Activated CD4-positive, alpha-beta T cell treated with anti-CD3 and anti-CD28 coated beads for 36 hours (primary cell): ENCODE data around the gene TMEM256. TPM values are rescaled to one million over a fixed set of nuclear protein-coding genes. Genes with fewer than 3 reads are reported as not detected.
"Not testable (repeated sequence)": the region's sequence is repeated elsewhere in the genome, so short reads cannot be mapped to it uniquely, and the experiment has no call there.

Source experiments
- ATAC-seq: fragments of 200-7000 bp; cut with Tn5 transposase; one replicate; pipeline ENCODE4 v1.10.0; 2021; ENCODE audit warnings: mild to moderate bottlenecking, moderate library complexity
- CTCF ChIA-PET: fragments of 350-600 bp; sonication (Branson Sonifier 250); formaldehyde crosslinking; loops from one replicate; lab custom pipeline; 2021; ENCODE audit warnings: antibody characterized with exemption; lab: Charles Lee
- POLR2A ChIA-PET: fragments of 350-600 bp; sonication (Branson Sonifier 250); formaldehyde crosslinking; loops from one replicate; lab custom pipeline; 2021; ENCODE audit warnings: antibody characterized with exemption, inconsistent platforms; lab: Charles Lee
- DNase-seq: peaks from one replicate; pipeline ENCODE4 v3.0.0-alpha.2; 2020
- H3K27ac Mint-ChIP-seq: one replicate; pipeline ENCODE4 v1.8.0; 2021; ENCODE audit warnings: mixed read lengths
- H3K27me3 Mint-ChIP-seq: one replicate; pipeline ENCODE4 v1.8.0; 2021; ENCODE audit warnings: mixed read lengths
- H3K36me3 Mint-ChIP-seq: one replicate; pipeline ENCODE4 v1.8.0; 2021; ENCODE audit warnings: low read depth, mixed read lengths
- H3K4me1 Mint-ChIP-seq: one replicate; pipeline ENCODE4 v1.8.0; 2021; ENCODE audit warnings: mixed read lengths
- H3K4me3 Mint-ChIP-seq: one replicate; pipeline ENCODE4 v1.8.0; 2021; ENCODE audit warnings: mild to moderate bottlenecking, moderate library complexity, mixed read lengths
- H3K9me3 Mint-ChIP-seq: one replicate; pipeline ENCODE4 v1.8.0; 2021; ENCODE audit warnings: low read depth, mixed read lengths
- intact Hi-C, 2 experiments: fragments of 100-400 bp; cut with DNase I in 1 of 2; cut with micrococcal nuclease in 1 of 2; formaldehyde crosslinking; loops; one replicate each; pipeline versions ENCODE4 v1.14.2 to v1.15.1; 2022 to 2024; cut with DNase I, micrococcal nuclease
- total RNA-seq, 2 experiments: library from RNA; stranded (reverse); gene quantifications; one replicate each; pipeline ENCODE4 v1.2.3, GENCODE V29; 2021

TMEM256 gene
- total RNA-seq, 2 experiments from 2014 or later = 55.8 to 58.1 TPM

GRCh38 chr17:7383371-7383741 is 20.5 kb downstream of the TMEM256 start:
- peaks cover 4% of the 10 kb centered on the region for H3K9me3 Mint-ChIP-seq
- ChIA-PET POLR2A (no interaction called here), CTCF (interaction anchor here (1.1 kb wide), 1 partner anchor 177 kb away, joined by 4 read pairs; no protein-coding TSS in a partner anchor)
- ATAC-seq (no peak), DNase-seq (no peak)
- H3K4me3 Mint-ChIP-seq = peak overlapping the region; percentile 25
- H3K4me1 Mint-ChIP-seq = peaks cover 10% of the 10 kb centered on the region
- H3K27ac Mint-ChIP-seq = no peak overlapping the region
- peaks cover 3% of the 10 kb centered on the region for H3K36me3 Mint-ChIP-seq
- intact Hi-C loops = no loop called here
- H3K27me3 Mint-ChIP-seq = peaks cover 31% of the 10 kb centered on the region

GRCh38 chr17:7382901-7383300 is 21.0 kb downstream of the TMEM256 start:
- Mint-ChIP-seq H3K4me3 (no peak overlapping the region), H3K4me1 (peaks cover 10% of the 10 kb centered on the region), H3K36me3 (peaks cover 3% of the 10 kb centered on the region), H3K27me3 (peaks cover 31% of the 10 kb centered on the region), H3K9me3 (peaks cover 4% of the 10 kb centered on the region), H3K27ac (no peak overlapping the region)
- ATAC-seq = no peak
- intact Hi-C loops = no loop called here
- no peak for DNase-seq
- ChIA-PET CTCF (interaction anchor here (1.1 kb wide), 1 partner anchor 178 kb away, joined by 4 read pairs; no protein-coding TSS in a partner anchor), POLR2A (interaction anchor here (0.5 kb wide), 1 partner anchor 13 kb away, joined by 3 read pairs; no protein-coding TSS in a partner anchor)

- ATAC-seq = no peak
- Mint-ChIP-seq H3K9me3 (peaks cover 4% of the 10 kb centered on the region), H3K27me3 (peaks cover 33% of the 10 kb centered on the region), H3K27ac (no peak within 1 kb of the TSS), H3K4me1 (peaks cover 10% of the 10 kb centered on the region), H3K4me3 (no peak within 1 kb of the TSS), H3K36me3 (peaks cover 1% of the 10 kb centered on the region)
- no peak for DNase-seq
- intact Hi-C loops = no loop called here
- ChIA-PET CTCF (interaction anchor here (1.1 kb wide), 1 partner anchor 25 kb away, joined by 3 read pairs; no protein-coding TSS in a partner anchor), POLR2A (no interaction called here)
Measured at GRCh38 chr17:7380855-7381683, 22.8 kb downstream of the TMEM256 start, which contains the start of gene TNK1. Gene TNK1, plus strand, starts transcription at chr17:7381089. Its CDS starts 1,838 bp downstream, at chr17:7382927.

- Mint-ChIP-seq H3K4me1 (peaks cover 10% of the 10 kb centered on the region), H3K27me3 (peaks cover 33% of the 10 kb centered on the region), H3K36me3 (peaks cover 1% of the 10 kb centered on the region), H3K27ac (no peak overlapping the region), H3K4me3 (no peak overlapping the region), H3K9me3 (peaks cover 4% of the 10 kb centered on the region)
- intact Hi-C loops = no loop called here
- CTCF ChIA-PET = no interaction called here
- DNase-seq (no peak), ATAC-seq (no peak)
- POLR2A ChIA-PET = no interaction called here
Measured at GRCh38 chr17:7380321-7380720, 23.6 kb downstream of the TMEM256 start.

- Mint-ChIP-seq H3K4me1 (peaks cover 4% of the 10 kb centered on the region), H3K27ac (no peak overlapping the region), H3K36me3 (peaks cover 1% of the 10 kb centered on the region), H3K9me3 (peaks cover 4% of the 10 kb centered on the region), H3K4me3 (no peak overlapping the region), H3K27me3 (peaks cover 36% of the 10 kb centered on the region)
- ChIA-PET CTCF (no interaction called here), POLR2A (interaction anchor here (0.7 kb wide), 1 partner anchor 50 kb away, joined by 3 read pairs; no protein-coding TSS in a partner anchor)
- intact Hi-C loops = no loop called here
- no peak for ATAC-seq
- DNase-seq = no peak
Measured at GRCh38 chr17:7379134-7379533, 24.8 kb downstream of the TMEM256 start.

- peaks cover 4% of the 10 kb centered on the region for H3K9me3 Mint-ChIP-seq
- H3K27me3 Mint-ChIP-seq = peaks cover 9% of the 10 kb centered on the region
- no peak overlapping the region for H3K4me3 Mint-ChIP-seq
- H3K4me1 Mint-ChIP-seq = no peaks in the 10 kb centered on the region
- intact Hi-C loops = no loop called here
- no peak for ATAC-seq
- ChIA-PET POLR2A (no interaction called here), CTCF (interaction anchor here (1.3 to 3.0 kb wide), 2 partner anchors 18 to 186 kb away, joined by 6 to 13 read pairs; partner anchors contain the start of gene TMEM95)
- DNase-seq = no peak
- no peak overlapping the region for H3K27ac Mint-ChIP-seq
- H3K36me3 Mint-ChIP-seq = no peaks in the 10 kb centered on the region
Measured at GRCh38 chr17:7374353-7374752, 29.5 kb downstream of the TMEM256 start.

- intact Hi-C loops = no loop called here
- ATAC-seq (no peak), DNase-seq (no peak)
- Mint-ChIP-seq H3K36me3 (no peaks in the 10 kb centered on the region), H3K4me3 (no peak overlapping the region), H3K9me3 (no peaks in the 10 kb centered on the region), H3K27ac (no peak overlapping the region), H3K4me1 (no peaks in the 10 kb centered on the region), H3K27me3 (peaks cover 3% of the 10 kb centered on the region)
- CTCF ChIA-PET = interaction anchor here (1.1 to 1.4 kb wide), 3 partner anchors 15 to 41 kb away, joined by 3 to 4 read pairs (median 3); partner anchors contain the start of gene NEURL4
- POLR2A ChIA-PET = interaction anchor here (0.6 kb wide), 1 partner anchor 88 kb away, joined by 5 read pairs; no protein-coding TSS in a partner anchor
Measured at GRCh38 chr17:7370853-7371252, 33.0 kb downstream of the TMEM256 start.

GRCh38 chr17:7369825-7370224 is 34.1 kb downstream of the TMEM256 start:
- ATAC-seq (no peak), DNase-seq (no peak)
- H3K27me3 Mint-ChIP-seq = peaks cover 3% of the 10 kb centered on the region
- ChIA-PET CTCF (interaction anchor here (1.1 to 1.4 kb wide), 3 partner anchors 13 to 40 kb away, joined by 3 to 4 read pairs (median 3); partner anchors contain the start of gene NEURL4), POLR2A (no interaction called here)
- H3K36me3 Mint-ChIP-seq = no peaks in the 10 kb centered on the region
- no peak overlapping the region for H3K4me3 Mint-ChIP-seq
- intact Hi-C loops = no loop called here
- H3K27ac Mint-ChIP-seq = no peak overlapping the region
- no peaks in the 10 kb centered on the region for H3K4me1 Mint-ChIP-seq
- no peaks in the 10 kb centered on the region for H3K9me3 Mint-ChIP-seq

- H3K27me3 Mint-ChIP-seq, H3K36me3 Mint-ChIP-seq, ATAC-seq, H3K27ac Mint-ChIP-seq, POLR2A ChIA-PET, H3K4me1 Mint-ChIP-seq, DNase-seq, H3K9me3 Mint-ChIP-seq, H3K4me3 Mint-ChIP-seq, intact Hi-C loops: not testable (repeated sequence)
- CTCF ChIA-PET = interaction anchor here (0.8 to 1.2 kb wide), 2 partner anchors 13 to 333 kb away, joined by 3 read pairs; partner anchors contain the start of gene SLC16A13
Measured at GRCh38 chr17:7368599-7368994, 35.3 kb downstream of the TMEM256 start.

GRCh38 chr17:7367918-7368598 is 35.8 kb downstream of the TMEM256 start:
- ChIA-PET POLR2A (no interaction called here), CTCF (interaction anchor here (0.8 to 1.2 kb wide), 2 partner anchors 12 to 332 kb away, joined by 3 read pairs; partner anchors contain the start of gene SLC16A13)
- H3K27ac Mint-ChIP-seq = no peak overlapping the region
- intact Hi-C loops = no loop called here
- no peaks in the 10 kb centered on the region for H3K9me3 Mint-ChIP-seq
- H3K4me3 Mint-ChIP-seq = no peak overlapping the region
- DNase-seq (no peak), ATAC-seq (no peak)
- H3K27me3 Mint-ChIP-seq = no peaks in the 10 kb centered on the region
- no peaks in the 10 kb centered on the region for H3K4me1 Mint-ChIP-seq
- no peaks in the 10 kb centered on the region for H3K36me3 Mint-ChIP-seq

- no peaks in the 10 kb centered on the region for H3K27me3 Mint-ChIP-seq
- no peak overlapping the region for H3K4me3 Mint-ChIP-seq
- no peak for DNase-seq
- H3K27ac Mint-ChIP-seq = no peak overlapping the region
- H3K36me3 Mint-ChIP-seq = no peaks in the 10 kb centered on the region
- POLR2A ChIA-PET = no interaction called here
- H3K4me1 Mint-ChIP-seq = no peaks in the 10 kb centered on the region
- H3K9me3 Mint-ChIP-seq = no peaks in the 10 kb centered on the region
- CTCF ChIA-PET = no interaction called here
- intact Hi-C loops = no loop called here
- no peak for ATAC-seq
Measured at GRCh38 chr17:7367083-7367482, 36.8 kb downstream of the TMEM256 start.
